Small intestine (tissue), 7 donors: Measurements from ENCODE around the gene TRIM3. TPM values are rescaled to one million over a fixed set of nuclear protein-coding genes. Genes with fewer than 3 reads are reported as not detected.

Source experiments
- DNase-seq, 2 donors: peaks; one replicate each; pipeline versions ENCODE4 v3.0.0 to v3.0.0-alpha.2; 2013
- FAIRE-seq: peaks from 2 replicates; lab custom pipeline; 2012; peaks lifted over from hg19 to GRCh38; lab: Jason Lieb, UNC
- H3K27ac ChIP-seq, 3 donors: one replicate each; pipeline ENCODE4 v1.5.1; 2013; ENCODE audit warnings: low read length in 2 of 3, mild to moderate bottlenecking in 2 of 3, control low read depth in 1 of 3, inconsistent platforms in 1 of 3, low read depth in 1 of 3, moderate library complexity in 1 of 3
- H3K27me3 ChIP-seq, 3 donors: one replicate each; pipeline ENCODE4 v1.6.1; 2013; ENCODE audit warnings: low read length in 3 of 3, inconsistent platforms in 1 of 3; ENCODE audit not compliant: control insufficient read depth in 3 of 3, insufficient read depth in 3 of 3
- H3K36me3 ChIP-seq, 3 donors: one replicate each; pipeline ENCODE4 v1.6.1; 2013; ENCODE audit warnings: low read length in 3 of 3, inconsistent platforms in 1 of 3, low read depth in 1 of 3, mild to moderate bottlenecking in 1 of 3, moderate library complexity in 1 of 3; ENCODE audit not compliant: control insufficient read depth in 3 of 3, insufficient read depth in 2 of 3
- H3K4me1 ChIP-seq, 3 donors: one replicate each; pipeline ENCODE4 v1.6.1; 2013; ENCODE audit warnings: low read length in 2 of 3, inconsistent platforms in 1 of 3, low read depth in 1 of 3, mild to moderate bottlenecking in 1 of 3, moderate library complexity in 1 of 3; ENCODE audit not compliant: control insufficient read depth in 3 of 3, insufficient read depth in 2 of 3
- H3K4me3 ChIP-seq, 3 donors: one replicate each; pipeline ENCODE4 v1.5.1; 2013; ENCODE audit warnings: low read length in 3 of 3, control low read depth in 1 of 3, inconsistent platforms in 1 of 3, low read depth in 1 of 3, mild to moderate bottlenecking in 1 of 3, moderate library complexity in 1 of 3
- H3K9me3 ChIP-seq, 2 donors: one replicate each; pipeline ENCODE4 v1.6.1; 2013; ENCODE audit warnings: low read depth in 1 of 2, low read length in 1 of 2; ENCODE audit not compliant: control insufficient read depth in 2 of 2, insufficient read depth in 1 of 2
- WGBS, 3 donors: extraction: QIAGEN DNeasy Blood & Tissue Kit; methylation state at CpG; one replicate each; pipeline ENCODE4 v1.1.7; 2013; 5-methylcytosine and 5-hydroxymethylcytosine counted together
- polyA plus RNA-seq, 4 donors: library from polyadenylated mRNA; stranded (reverse) in 3 of 4; unstranded in 1 of 4; fragments of 200-250 nt in 3 of 4; fragments of 120-200 nt in 1 of 4; gene quantifications; one replicate each; pipeline versions ENCODE4 v1.2.1 to v1.2.3, GENCODE V29; 2013
- donor health status: healthy with polysubstance abuse.
- donor health status: control.
- donor health status: control.
- donor health status: Bipolar disorder and iron deficiency.
- donor health status: healthy.

TRIM3 gene
- polyA plus RNA-seq, 4 donors: 11.0 to 96.4 (median 39.3) TPM

DNA sequence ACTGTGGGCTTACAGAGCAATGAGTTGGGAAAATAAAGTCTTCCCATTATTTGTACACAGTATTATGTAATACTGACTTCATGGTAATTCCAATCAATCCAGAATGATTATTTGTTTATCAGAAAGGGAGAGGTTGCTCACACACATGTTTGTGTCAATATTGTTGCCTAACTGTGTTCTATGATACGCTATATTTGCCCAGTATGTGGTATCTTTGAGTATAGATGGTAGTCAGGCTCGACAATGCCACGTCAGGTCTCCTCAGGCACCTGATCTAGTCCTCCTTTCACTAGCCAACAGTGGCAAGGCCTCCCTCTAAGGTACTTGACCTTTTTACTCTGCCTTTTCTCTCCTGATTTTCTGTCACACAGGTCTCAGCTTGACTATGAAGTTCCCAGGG lies 28.6 kb upstream of the TRIM3 start:
- no peaks in the 10 kb centered on the region for H3K27me3 ChIP-seq
- 92 to 96% (median 96%) methylated on average over 3 of the region's 3 CpGs for WGBS, 3 donors
- no peak overlapping the region for H3K27ac ChIP-seq

DNA sequence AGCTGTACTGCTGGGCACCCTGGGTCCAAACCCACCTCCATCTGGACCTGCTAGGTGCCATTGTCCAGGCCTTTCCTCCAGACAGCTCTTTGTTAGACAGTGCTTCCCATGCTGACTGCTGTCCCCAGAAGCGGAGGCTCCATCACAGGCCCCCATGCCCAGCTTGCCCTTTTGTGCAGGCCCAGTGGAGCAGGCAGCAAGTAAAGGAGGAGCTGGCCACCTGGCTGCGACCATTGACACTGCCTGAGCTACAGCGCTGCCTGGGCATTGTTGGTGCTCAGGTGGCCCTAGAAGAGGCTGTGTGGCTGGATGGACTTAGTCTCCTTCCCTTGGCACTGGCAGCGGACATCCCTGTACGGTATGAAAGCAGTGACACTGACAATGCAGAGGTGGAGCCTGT lies 24.8 kb upstream of the TRIM3 start:
- FAIRE-seq (no peak), DNase-seq (no peak)
- WGBS, 3 donors: 94 to 96% (median 94%) methylated on average over 5 of the region's 5 CpGs
- Histone ChIP-seq H3K27me3 (no peaks in the 10 kb centered on the region), H3K9me3 (no peaks in the 10 kb centered on the region), H3K4me1 (peaks cover 0 to 7% (median 0%) of the 10 kb centered on the region in 3 donors), H3K27ac (no peak overlapping the region), H3K4me3 (no peak overlapping the region), H3K36me3 (peaks cover 0 to 16% (median 2%) of the 10 kb centered on the region in 3 donors)

More for the DNA sequence above, 28.6 kb upstream of the TRIM3 start:
- no peak overlapping the region for H3K4me3 ChIP-seq
- H3K9me3 ChIP-seq: no peaks in the 10 kb centered on the region
- FAIRE-seq: no peak
- no peak for DNase-seq
- H3K36me3 ChIP-seq: peaks cover 0 to 17% (median 2%) of the 10 kb centered on the region in 3 donors
- H3K4me1 ChIP-seq: no peaks in the 10 kb centered on the region

DNA sequence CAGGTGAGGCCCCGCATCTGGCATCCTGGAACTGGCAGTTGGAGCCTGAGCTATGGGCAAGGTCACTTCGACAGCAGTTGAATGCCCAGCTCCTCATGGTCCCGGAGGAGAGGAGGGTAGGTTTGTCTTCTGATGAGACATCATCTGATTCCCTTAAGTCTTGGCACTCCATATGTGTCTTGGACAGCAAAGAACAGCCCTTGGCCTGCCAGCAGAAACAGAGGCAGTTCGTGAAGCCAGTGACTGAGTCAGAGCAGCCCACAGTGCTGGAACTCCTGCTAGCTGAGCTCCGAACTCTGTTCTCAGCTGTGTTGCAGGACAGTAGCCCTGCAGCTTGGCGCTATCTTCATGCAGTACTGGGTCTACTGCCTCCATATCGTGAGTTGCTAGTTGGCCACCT lies 24.4 kb upstream of the TRIM3 start:
- FAIRE-seq (no peak), DNase-seq (no peak)
- peaks cover 0 to 7% (median 0%) of the 10 kb centered on the region in 3 donors for H3K4me1 ChIP-seq
- no peak overlapping the region for H3K4me3 ChIP-seq
- peaks cover 0 to 16% (median 2%) of the 10 kb centered on the region in 3 donors for H3K36me3 ChIP-seq
- H3K27ac ChIP-seq: no peak overlapping the region
- 76 to 91% (median 89%) methylated on average over 7 of the region's 7 CpGs for WGBS, 3 donors
- no peaks in the 10 kb centered on the region for H3K9me3 ChIP-seq
- H3K27me3 ChIP-seq: no peaks in the 10 kb centered on the region

DNA sequence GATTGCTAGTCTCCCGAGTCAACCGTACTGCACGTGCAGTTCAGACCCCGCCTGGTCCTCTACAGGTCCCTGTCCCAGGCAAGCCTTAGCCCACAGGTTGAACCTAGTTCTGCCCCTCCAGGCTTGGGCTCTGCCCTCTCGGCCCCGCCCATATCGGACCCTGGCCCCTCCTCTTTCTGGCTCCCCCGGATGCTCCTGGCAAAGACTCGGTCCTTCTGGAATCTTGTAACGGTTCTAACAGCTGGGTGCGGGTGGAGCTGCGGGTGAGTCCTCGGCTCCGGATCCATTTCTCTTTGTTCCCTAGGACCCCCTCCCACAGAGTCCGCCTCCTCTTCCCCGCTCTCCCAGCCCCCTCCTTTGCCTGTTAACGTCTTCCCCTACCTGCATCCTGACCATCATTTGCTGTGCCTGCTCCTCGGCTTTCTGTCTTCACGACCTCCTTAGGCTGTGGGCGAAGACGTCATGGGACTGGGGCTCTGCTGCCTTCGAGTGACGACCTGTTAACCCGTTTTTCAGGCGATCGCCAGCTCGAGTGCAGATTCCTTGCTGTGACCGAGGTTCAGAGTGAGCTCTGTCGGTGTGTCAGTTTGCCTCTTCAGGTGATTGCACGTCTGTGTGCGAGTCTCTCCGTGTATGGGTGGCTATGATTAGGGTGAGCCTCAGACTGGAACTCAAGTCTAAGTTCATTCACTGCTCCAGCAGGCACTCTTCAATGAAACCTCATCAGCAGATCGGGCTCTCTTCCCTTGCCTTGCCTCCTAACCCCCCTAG lies 23.5 kb upstream of the TRIM3 start, which contains the start of gene DNHD1:
Gene DNHD1, plus strand, starts transcription at position 212 of the 771 bp plus-strand sequence. CDS start 936 bp downstream, outside the sequence.
- no peak for FAIRE-seq

DNA sequence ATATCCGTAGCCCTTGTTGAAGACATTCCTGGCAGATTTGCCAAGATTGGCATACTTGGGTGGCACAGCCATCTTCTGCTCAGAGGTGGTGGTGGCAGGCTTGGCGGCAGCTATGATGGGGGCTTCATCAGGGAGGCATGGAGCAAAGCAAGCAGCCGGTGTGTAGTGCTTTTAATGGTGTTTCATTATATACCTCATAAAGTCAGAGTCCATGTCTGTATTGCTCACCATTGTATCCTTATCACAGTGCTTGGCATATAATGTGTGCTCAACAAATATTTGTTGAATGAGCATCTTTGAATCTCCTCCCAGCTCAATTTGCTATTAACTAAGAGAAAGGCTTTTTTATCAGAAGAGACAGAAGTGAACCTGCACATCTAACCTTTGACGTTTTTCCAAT lies 15.6 kb upstream of the TRIM3 start:
- Histone ChIP-seq H3K36me3 (peaks cover 0 to 2% (median 0%) of the 10 kb centered on the region in 3 donors), H3K27ac (peak overlapping the region; percentile 29 to 47 (median 43)), H3K27me3 (no peaks in the 10 kb centered on the region), H3K4me1 (peaks cover 0 to 38% (median 10%) of the 10 kb centered on the region in 3 donors), H3K9me3 (no peaks in the 10 kb centered on the region), H3K4me3 (no peak overlapping the region)
- WGBS, 3 donors: 16 to 65% (median 44%) methylated on average over 4 of the region's 4 CpGs
- DNase-seq (peak; percentile 74 to 79), FAIRE-seq (no peak)

More for the DNA sequence above, 23.5 kb upstream of the TRIM3 start, which contains the start of gene DNHD1:
- H3K4me3 ChIP-seq: peak within 1 kb of the TSS in 1 of 3 donors; percentile 16
- no peak within 1 kb of the TSS for H3K27ac ChIP-seq
- no peak for DNase-seq
- WGBS, 3 donors: 65 to 79% (median 77%) methylated on average over 33 of the region's 33 CpGs
- no peaks in the 10 kb centered on the region for H3K9me3 ChIP-seq
- H3K27me3 ChIP-seq: no peaks in the 10 kb centered on the region
- H3K36me3 ChIP-seq: peaks cover 0 to 16% (median 2%) of the 10 kb centered on the region in 3 donors
- H3K4me1 ChIP-seq: peaks cover 0 to 7% (median 0%) of the 10 kb centered on the region in 3 donors

DNA sequence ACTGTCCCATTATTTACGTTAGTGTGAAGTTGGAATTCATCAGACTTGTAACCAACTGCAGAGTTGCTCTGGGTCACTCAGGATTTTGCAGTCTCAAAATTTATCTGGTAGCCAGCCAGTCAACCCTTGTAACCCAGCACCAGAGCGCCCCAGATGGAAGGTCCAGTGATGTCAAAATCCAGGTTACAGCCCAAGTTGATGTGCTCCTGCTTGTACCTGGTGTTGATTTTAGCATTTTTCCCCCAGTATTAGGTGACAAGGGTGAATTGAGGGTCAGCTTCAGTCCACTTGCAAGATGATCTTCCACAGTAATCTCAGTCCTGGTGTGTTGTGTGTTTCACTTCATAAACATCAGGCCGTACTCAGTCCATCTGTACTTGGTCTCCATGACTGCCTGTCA lies 15.1 kb upstream of the TRIM3 start:
- Histone ChIP-seq H3K4me3 (no peak overlapping the region), H3K36me3 (peaks cover 0 to under 1% (median 0%) of the 10 kb centered on the region in 3 donors), H3K4me1 (peaks cover 0 to 38% (median 10%) of the 10 kb centered on the region in 3 donors), H3K9me3 (no peaks in the 10 kb centered on the region), H3K27ac (peak overlapping the region in 2 of 3 donors; percentile 43 to 47), H3K27me3 (no peaks in the 10 kb centered on the region)
- FAIRE-seq (no peak), DNase-seq (no peak)
- 82 to 90% (median 90%) methylated on average over 3 of the region's 3 CpGs for WGBS, 3 donors

DNA sequence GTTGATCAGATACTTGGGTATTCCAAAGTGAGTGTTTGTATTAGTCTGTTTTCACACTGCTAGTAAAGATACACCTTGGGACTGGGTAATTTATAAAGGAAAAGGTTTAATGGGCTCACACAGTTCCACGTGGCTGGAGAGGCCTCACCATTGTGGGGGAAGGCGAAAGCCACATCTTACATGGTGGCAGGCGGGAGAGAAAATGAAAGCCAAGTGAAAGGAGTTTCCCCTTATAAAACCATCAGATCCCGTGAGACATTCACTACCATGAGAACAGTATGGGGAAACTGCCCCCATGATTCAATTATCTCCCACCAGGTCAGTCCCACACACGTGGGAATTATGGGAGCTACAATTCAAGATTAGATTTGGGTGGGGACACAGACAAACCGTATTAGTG lies 14.6 kb upstream of the TRIM3 start:
- 73 to 81% (median 78%) methylated on average over 6 of the region's 6 CpGs for WGBS, 3 donors
- DNase-seq (no peak), FAIRE-seq (no peak)
- H3K4me1 ChIP-seq: peaks cover 0 to 38% (median 10%) of the 10 kb centered on the region in 3 donors
- H3K27ac ChIP-seq: peak overlapping the region in 1 of 3 donors; percentile 43
- H3K9me3 ChIP-seq: no peaks in the 10 kb centered on the region
- H3K27me3 ChIP-seq: no peaks in the 10 kb centered on the region
- no peak overlapping the region for H3K4me3 ChIP-seq
- H3K36me3 ChIP-seq: no peaks in the 10 kb centered on the region

DNA sequence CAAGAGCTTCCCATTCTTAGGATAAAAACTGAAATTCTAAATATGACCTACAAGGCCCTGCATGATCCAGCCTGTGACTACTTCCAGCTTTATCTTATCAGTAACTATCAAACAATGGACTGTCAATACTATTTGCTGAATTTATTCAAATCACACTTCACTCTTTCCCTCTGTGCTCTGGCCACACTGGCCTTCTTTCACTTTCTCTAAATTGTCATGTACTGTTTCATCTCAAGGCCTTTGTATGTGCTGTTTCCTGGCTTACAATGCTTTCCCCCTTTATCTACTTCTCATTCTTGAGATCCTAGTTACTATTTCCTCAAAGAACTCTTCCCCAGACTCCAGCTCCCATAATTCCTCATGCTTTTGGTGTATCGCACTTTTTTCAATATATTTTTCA lies 13.2 kb upstream of the TRIM3 start:
- WGBS, 3 donors: 86 to 95% (median 94%) methylated on average over 1 of the region's 1 CpG
- Histone ChIP-seq H3K4me1 (peaks cover 1 to 51% (median 18%) of the 10 kb centered on the region in 3 donors), H3K27ac (peak overlapping the region in 1 of 3 donors; percentile 31), H3K27me3 (no peaks in the 10 kb centered on the region), H3K9me3 (no peaks in the 10 kb centered on the region), H3K4me3 (no peak overlapping the region), H3K36me3 (peaks cover 0 to 7% (median 2%) of the 10 kb centered on the region in 3 donors)
- FAIRE-seq: no peak
- no peak for DNase-seq
